Right lobe of liver (tissue), 4 donors: ENCODE results near the gene LHFPL2.

Source experiments
- CTCF ChIP-seq, 4 donors: fragments of 200-600 bp in 3 of 4; fragments of 450-650 bp in 1 of 4; IDR thresholded peaks; one replicate each; pipeline versions ENCODE4 v1.5.1 to v1.8.0; 2016 to 2022; ENCODE audit warnings: antibody characterized with exemption in 4 of 4, mild to moderate bottlenecking in 2 of 4
- POLR2A ChIP-seq: fragments of 450-650 bp; IDR thresholded peaks from one replicate; pipeline ENCODE4 v1.6.1; 2017; ENCODE audit warnings: antibody characterized with exemption, mild to moderate bottlenecking
- donor health status: DM: no; HTN: no; CAD: no.
- donor health status: DM: no; HTN: no; CAD: no.
- donor health status: DM: no; HTN: yes; CAD: no.

DNA sequence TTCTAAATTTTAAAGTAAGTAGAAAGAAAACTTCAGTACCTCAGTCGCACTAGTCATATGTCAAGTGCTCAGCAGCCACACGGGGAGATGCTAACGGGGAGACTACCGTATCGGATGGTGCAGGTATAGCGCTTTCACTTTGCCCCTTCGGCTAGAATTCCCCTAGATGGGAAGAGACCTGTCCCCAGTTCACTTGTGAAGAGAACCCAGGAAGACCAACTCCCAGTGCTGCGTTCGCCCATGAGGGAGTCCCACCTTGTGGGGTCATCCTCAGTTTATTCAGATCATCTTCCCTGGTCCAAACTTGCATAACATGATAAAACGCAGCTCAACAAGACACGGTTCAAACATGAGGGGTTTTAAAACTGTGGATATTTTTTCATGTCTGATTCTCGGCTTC, 87.3 kb downstream of the LHFPL2 start:
- TF ChIP-seq CTCF (IDR thresholded peaks at IDR 0.05): no peak
- no peak for TF ChIP-seq POLR2A
